ENCODE data around the gene CPTP. TPM values are rescaled to one million over a fixed set of nuclear protein-coding genes. Genes with fewer than 3 reads are reported as not detected.

The CPTP gene
- total and polyA plus RNA-seq, 8 donors, result 10.6 to 25.2 (median 15.0) TPM

- peaks cover 18 to 40% of the 10 kb centered on the region in 2 donors for H3K4me1 ChIP-seq
- DNase-seq (peak in 1 of 4 donors; percentile 61), ATAC-seq (no peak)
- H3K27ac ChIP-seq, result no peak overlapping the region
- peaks cover 0 to 14% of the 10 kb centered on the region in 2 donors for H3K36me3 ChIP-seq
- peaks cover 0 to 3% of the 10 kb centered on the region in 2 donors for H3K9me3 ChIP-seq
- no peaks in the 10 kb centered on the region for H3K27me3 ChIP-seq
- intact Hi-C loops (cut with DNase I), result no loop called here
- H3K4me3 ChIP-seq, result no peak overlapping the region
- no peak for TF ChIP-seq CTCF (IDR thresholded peaks at IDR 0.05)
Observed at GRCh38 chr1:1370771-1371300, 46.2 kb downstream of the CPTP start.

DNA sequence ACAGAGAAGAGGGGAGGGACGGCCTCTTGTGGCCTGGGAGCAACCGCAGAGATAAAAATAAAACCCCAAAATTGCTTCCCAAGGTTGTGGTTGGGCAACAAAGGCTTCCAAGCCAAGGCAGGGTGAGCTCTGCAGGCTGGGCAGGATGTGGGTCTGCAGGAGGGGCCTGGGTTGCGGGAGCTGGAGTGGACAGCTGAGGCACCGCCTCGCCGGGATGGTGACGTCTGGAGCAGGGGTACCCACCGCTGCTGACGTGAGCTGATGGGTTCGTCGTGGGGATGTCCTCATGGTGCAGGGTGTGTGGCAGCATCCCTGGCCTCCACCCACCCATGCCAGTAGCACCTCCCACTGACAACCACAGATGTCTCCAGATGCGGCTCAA is 46.8 kb downstream of the CPTP start:
- no peak for TF ChIP-seq CTCF (IDR thresholded peaks at IDR 0.05)
- no peak overlapping the region for H3K4me3 ChIP-seq
- peaks cover 0 to 14% of the 10 kb centered on the region in 2 donors for H3K36me3 ChIP-seq
- no peak overlapping the region for H3K27ac ChIP-seq
- H3K4me1 ChIP-seq, result peaks cover 18 to 46% of the 10 kb centered on the region in 2 donors
- intact Hi-C loops (cut with DNase I), result no loop called here
- DNase-seq, result peak in 1 of 4 donors; percentile 70
- no peak for ATAC-seq
- peaks cover 0 to 3% of the 10 kb centered on the region in 2 donors for H3K9me3 ChIP-seq
- H3K27me3 ChIP-seq, result no peaks in the 10 kb centered on the region

DNA sequence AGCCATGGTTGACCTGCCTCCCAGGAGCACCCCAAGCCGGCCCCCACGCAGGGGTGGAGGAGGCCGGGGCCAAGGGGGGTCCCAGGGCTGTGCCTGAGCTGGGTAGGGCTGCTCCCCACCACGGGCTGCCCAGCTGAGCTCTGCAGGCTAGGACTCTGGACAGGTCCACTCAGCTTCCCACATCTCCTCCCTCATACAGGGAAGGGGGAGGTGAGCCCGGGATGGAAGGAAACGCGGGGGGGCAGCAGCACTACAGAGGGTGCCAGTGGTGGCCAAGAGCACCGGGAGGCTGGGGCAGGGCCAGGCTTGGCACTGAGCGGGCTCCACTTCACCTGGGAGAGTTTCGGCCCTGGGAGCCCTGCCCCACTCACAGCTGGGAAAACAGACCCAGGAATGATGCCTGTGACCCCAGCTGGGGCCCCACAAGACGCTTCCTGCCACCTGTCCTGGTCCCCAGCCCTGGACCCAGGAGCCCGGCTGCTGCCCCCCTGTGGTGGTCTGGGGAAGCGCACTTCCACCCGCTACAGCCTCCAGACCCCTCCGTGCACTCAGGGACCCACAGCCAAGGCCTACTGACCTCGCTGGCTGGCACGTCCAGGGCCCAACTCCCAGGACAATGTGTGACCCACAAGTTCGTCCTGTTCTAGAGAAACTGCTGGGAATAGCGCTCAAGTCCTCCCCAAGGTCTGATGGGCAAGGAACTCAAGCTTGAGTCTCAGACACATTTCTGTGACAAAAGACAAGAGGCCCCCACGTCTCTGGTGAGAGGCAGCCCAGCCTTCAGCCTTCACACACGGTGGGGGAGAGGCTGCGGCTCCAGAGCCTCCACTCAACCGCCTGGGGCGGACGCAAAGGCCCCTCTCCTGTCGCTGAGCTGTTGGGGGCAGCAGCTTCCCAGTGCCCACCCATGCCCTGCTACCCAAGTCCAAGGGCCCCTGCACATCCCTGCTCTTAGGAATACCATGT is 47.4 kb downstream of the CPTP start:
- peak in 2 of 4 donors; percentile 68 to 94 for DNase-seq
- Histone ChIP-seq H3K36me3 (peaks cover 0 to 14% of the 10 kb centered on the region in 2 donors), H3K9me3 (peaks cover 0 to 3% of the 10 kb centered on the region in 2 donors), H3K27me3 (no peaks in the 10 kb centered on the region), H3K27ac (no peak overlapping the region), H3K4me1 (peaks cover 18 to 46% of the 10 kb centered on the region in 2 donors), H3K4me3 (no peak overlapping the region)
- ATAC-seq, result peak; percentile 56
- peak; percentile 91 to 93 for TF ChIP-seq CTCF (IDR thresholded peaks at IDR 0.05)
- intact Hi-C loops (cut with DNase I), result no loop called here

DNA sequence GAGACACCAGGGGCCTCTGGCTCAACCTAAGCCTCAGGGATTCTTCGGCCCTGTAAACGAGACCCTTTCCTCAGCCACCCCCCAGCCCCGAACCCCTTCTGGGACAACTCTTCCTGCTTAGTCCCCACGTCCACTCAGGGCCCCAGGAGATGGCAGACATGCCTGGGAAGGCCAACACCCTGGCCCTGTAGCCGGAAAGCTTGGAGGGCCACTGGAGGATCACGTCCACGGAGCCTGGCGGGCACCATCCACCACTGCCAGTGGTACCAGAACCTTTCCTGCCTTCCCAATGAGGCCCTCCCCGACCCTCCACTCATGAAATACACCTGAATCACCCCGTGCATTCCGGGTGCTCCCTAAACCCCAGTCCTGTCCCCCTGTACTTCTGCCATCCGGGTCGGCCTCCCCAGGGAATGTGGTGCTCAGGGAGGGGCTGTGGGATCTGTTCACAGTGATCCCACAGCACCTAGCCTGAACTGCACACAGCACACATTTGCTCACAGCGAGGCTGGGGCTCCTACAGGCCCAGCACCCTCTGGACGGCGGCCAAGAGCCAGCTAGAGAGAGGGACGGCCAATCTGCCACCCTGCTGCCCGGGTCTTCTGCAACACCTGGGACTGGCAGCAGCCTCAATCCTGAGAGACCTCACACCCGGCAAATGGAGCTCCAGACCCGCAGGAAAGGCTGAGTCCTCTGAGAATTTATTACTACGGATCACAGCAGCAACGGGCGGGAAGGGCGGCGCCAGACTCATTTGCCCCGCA is 48.6 kb downstream of the CPTP start:
- TF ChIP-seq CTCF (IDR thresholded peaks at IDR 0.05), result no peak
- Histone ChIP-seq H3K27ac (no peak overlapping the region), H3K9me3 (no peaks in the 10 kb centered on the region), H3K4me1 (peaks cover 18 to 46% of the 10 kb centered on the region in 2 donors), H3K4me3 (peak overlapping the region in 1 of 2 donors; percentile 80), H3K36me3 (peaks cover 0 to 14% of the 10 kb centered on the region in 2 donors), H3K27me3 (no peaks in the 10 kb centered on the region)
- DNase-seq (peak in 1 of 4 donors; percentile 71), ATAC-seq (no peak)
- intact Hi-C loops (cut with DNase I), result no loop called here

Measured in left lung (tissue), 10 donors.